Stimulated activated CD8-positive, alpha-beta memory T cell treated with anti-CD3 and anti-CD28 coated beads, Interleukin-12 subunit alpha, Interleukin-12 subunit beta, amount 100 ng/mL, for 24 hours (primary cell): ENCODE data around the gene MCRS1.
"Not testable (repeated sequence)": the region's sequence is repeated elsewhere in the genome, so short reads cannot be mapped to it uniquely, and the experiment has no call there.

ENCODE experiments used
- DNase-seq: peaks from one replicate; pipeline ENCODE4 v3.0.0-alpha.2; 2020; ENCODE audit errors: extremely low read depth

Gene MCRS1

GRCh38 chr12:49567611-49568441 lies at the start of gene MCRS1:
Gene MCRS1 (minus strand): TSS chr12:49568142. CDS start chr12:49566731, 1,411 bp downstream.
- peak; percentile 72 for DNase-seq

GRCh38 chr12:49616533-49617219 lies 48.7 kb upstream of the MCRS1 start:
- no peak for DNase-seq

GRCh38 chr12:49615725-49616124 lies 47.8 kb upstream of the MCRS1 start:
- DNase-seq: no peak

GRCh38 chr12:49612210-49612609 lies 44.3 kb upstream of the MCRS1 start:
- no peak for DNase-seq

GRCh38 chr12:49610785-49611184 lies 42.8 kb upstream of the MCRS1 start:
- not testable (repeated sequence) for DNase-seq

- DNase-seq: no peak
Observed at GRCh38 chr12:49609875-49610154, 41.9 kb upstream of the MCRS1 start.

- no peak for DNase-seq
Observed at GRCh38 chr12:49609059-49609874, 41.3 kb upstream of the MCRS1 start.

GRCh38 chr12:49605539-49605938 lies 37.6 kb upstream of the MCRS1 start, which contains the start of gene FAM186B:
Gene FAM186B (minus strand): TSS chr12:49605639. CDS start chr12:49605477, 162 bp downstream.
- not testable (repeated sequence) for DNase-seq

- no peak for DNase-seq
Observed at GRCh38 chr12:49604856-49605255, 36.9 kb upstream of the MCRS1 start.

- DNase-seq: no peak
Observed at GRCh38 chr12:49603721-49604120, 35.8 kb upstream of the MCRS1 start.

GRCh38 chr12:49599961-49600360 lies 32.0 kb upstream of the MCRS1 start:
- DNase-seq: no peak

- DNase-seq: no peak
Observed at GRCh38 chr12:49598527-49598926, 30.6 kb upstream of the MCRS1 start.

- DNase-seq: no peak
Observed at GRCh38 chr12:49588721-49589516, 21.0 kb upstream of the MCRS1 start.

GRCh38 chr12:49588281-49588680 lies 20.3 kb upstream of the MCRS1 start:
- DNase-seq: no peak

GRCh38 chr12:49587174-49587908 lies 19.4 kb upstream of the MCRS1 start:
- DNase-seq: no peak

GRCh38 chr12:49585477-49586459 lies 17.8 kb upstream of the MCRS1 start:
- no peak for DNase-seq

GRCh38 chr12:49584591-49584990 lies 16.6 kb upstream of the MCRS1 start:
- DNase-seq: no peak

GRCh38 chr12:49583366-49584094 lies 15.6 kb upstream of the MCRS1 start:
- no peak for DNase-seq

- no peak for DNase-seq
Observed at GRCh38 chr12:49582850-49583249, 14.9 kb upstream of the MCRS1 start.
